Activated naive CD8-positive, alpha-beta T cell (primary cell): ENCODE measurements around the gene ADCK2.
"Not testable (repeated sequence)": the region's sequence is repeated elsewhere in the genome, so short reads cannot be mapped to it uniquely, and the experiment has no call there.

ENCODE experiments used
- H3K27ac Mint-ChIP-seq: one replicate; pipeline ENCODE4 v1.8.0; 2021; ENCODE audit warnings: mixed read lengths
- H3K27me3 Mint-ChIP-seq: one replicate; pipeline ENCODE4 v1.8.0; 2021; ENCODE audit warnings: mixed read lengths
- H3K36me3 Mint-ChIP-seq: one replicate; pipeline ENCODE4 v1.8.0; 2021; ENCODE audit warnings: mixed read lengths
- H3K4me1 Mint-ChIP-seq: one replicate; pipeline ENCODE4 v1.8.0; 2021; ENCODE audit warnings: low read depth, mixed read lengths
- H3K4me3 Mint-ChIP-seq: one replicate; pipeline ENCODE4 v1.8.0; 2021; ENCODE audit warnings: mild to moderate bottlenecking, mixed read lengths
- H3K9me3 Mint-ChIP-seq: one replicate; pipeline ENCODE4 v1.8.0; 2021; ENCODE audit warnings: low read depth, mixed read lengths

ADCK2 gene

DNA sequence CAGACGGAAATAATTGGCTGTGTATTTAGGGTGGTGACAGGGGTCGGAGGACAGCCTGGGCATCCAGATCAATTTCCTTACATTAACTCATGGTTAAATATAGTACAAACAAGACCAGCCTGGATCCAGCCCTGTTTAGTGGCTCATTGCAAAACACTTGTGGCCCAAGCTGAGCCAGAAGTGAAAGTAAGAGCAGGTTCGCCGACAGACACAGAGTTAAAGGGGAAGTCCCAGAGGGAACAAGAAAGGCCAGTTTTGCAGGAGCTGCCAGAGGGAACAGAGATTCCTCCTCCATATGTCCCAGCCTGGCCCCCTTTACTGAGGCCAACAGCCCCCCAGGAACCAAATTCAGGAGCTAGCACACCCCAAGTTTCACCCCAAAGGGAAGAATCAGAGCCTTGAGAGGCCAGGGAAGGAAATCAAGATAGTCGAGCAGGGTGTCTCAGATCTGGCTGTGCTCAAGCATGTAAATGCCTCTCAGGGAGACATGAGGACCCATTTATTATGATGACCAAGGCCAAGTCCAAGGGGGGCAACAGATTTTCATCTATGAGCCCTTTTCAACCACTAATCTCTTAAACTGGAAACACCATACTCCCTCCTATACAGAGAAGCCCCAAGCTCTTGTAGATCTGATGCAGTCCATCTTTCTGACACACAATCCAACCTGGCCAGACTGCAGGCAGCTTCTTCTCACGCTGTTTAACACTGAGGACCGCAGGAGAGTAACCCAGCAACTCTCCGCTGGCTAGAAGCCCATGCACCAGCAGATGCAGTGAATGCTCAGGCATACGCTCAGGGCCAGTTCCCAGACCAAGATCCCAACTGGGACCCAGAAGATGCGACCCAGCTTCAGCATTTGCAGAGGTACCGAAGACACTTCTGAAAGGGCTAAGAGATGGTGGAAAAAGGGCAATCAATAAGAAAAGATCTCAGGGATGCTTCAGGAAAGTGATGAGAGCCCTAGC, 15.9 kb upstream of the ADCK2 start:
- Mint-ChIP-seq H3K27ac (peak overlapping the region; percentile 76), H3K27me3 (no peaks in the 10 kb centered on the region), H3K36me3 (no peaks in the 10 kb centered on the region), H3K4me3 (peak overlapping the region; percentile 80), H3K4me1 (peaks cover 19% of the 10 kb centered on the region), H3K9me3 (no peaks in the 10 kb centered on the region)

DNA sequence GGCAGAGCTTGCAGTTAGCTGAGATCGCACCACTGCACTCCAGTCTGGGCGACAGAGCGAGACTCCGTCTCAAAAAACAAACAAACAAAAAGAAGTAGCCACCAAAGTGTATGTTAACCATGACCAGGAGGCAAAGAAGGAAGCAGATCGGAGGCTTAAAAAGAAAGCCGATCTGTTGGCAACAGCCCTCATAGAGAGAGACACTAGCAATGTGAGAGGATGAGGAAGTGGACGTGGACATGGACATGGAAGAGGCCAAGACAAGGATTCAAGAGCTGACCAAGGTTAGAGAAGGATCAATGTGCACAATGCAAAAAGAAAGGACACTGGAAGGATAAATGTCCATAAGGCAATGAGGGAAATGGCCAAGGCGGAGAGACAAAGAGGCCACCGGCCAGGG, 14.9 kb upstream of the ADCK2 start:
- H3K9me3 Mint-ChIP-seq, result no peaks in the 10 kb centered on the region
- no peak overlapping the region for H3K4me3 Mint-ChIP-seq
- H3K36me3 Mint-ChIP-seq, result no peaks in the 10 kb centered on the region
- peaks cover 19% of the 10 kb centered on the region for H3K4me1 Mint-ChIP-seq
- no peaks in the 10 kb centered on the region for H3K27me3 Mint-ChIP-seq
- no peak overlapping the region for H3K27ac Mint-ChIP-seq

DNA sequence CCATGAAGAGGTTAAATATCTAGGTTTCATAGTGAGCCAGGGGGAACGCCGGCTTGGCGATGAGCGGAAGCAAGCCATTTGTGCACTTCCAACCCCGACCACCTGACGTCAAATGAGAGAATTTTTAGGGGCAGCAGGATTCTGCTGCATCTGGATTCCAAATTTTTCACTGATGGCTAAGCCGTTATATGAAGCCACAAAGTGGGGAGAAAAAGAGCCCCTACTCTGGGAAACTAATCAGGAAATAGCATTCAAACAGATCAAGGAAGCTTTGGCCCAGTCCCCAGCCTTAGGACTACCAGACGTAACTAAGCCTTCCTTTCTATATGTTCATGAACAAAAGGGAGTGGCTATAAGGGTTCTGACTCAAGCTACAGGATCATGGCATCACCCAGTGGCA, 12.9 kb upstream of the ADCK2 start:
- Mint-ChIP-seq H3K27ac (no peak overlapping the region), H3K27me3 (no peaks in the 10 kb centered on the region), H3K4me1 (peaks cover 17% of the 10 kb centered on the region), H3K9me3 (no peaks in the 10 kb centered on the region), H3K36me3 (no peaks in the 10 kb centered on the region), H3K4me3 (no peak overlapping the region)

DNA sequence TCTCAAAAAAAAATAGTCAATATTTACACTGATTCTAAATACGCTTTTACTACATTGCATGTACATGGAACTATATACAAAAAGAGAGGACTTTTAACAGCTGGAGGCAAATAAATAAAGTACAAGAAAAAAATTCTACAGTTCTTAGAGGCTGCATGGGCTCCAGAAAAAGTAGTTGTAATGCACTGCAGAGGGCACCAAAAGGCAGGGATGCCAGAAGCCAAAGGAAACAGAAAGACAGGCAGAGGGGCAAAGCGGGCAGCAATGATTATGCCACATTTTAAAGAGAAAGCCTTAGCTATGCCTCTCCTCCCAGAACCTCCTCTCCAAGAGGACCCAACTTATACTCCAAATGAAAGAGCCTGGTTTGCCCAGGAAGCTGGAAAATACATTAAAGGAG, 11.6 kb upstream of the ADCK2 start:
- no peaks in the 10 kb centered on the region for H3K36me3 Mint-ChIP-seq
- no peaks in the 10 kb centered on the region for H3K9me3 Mint-ChIP-seq
- H3K4me1 Mint-ChIP-seq, result peaks cover 11% of the 10 kb centered on the region
- no peak overlapping the region for H3K27ac Mint-ChIP-seq
- no peaks in the 10 kb centered on the region for H3K27me3 Mint-ChIP-seq
- no peak overlapping the region for H3K4me3 Mint-ChIP-seq

DNA sequence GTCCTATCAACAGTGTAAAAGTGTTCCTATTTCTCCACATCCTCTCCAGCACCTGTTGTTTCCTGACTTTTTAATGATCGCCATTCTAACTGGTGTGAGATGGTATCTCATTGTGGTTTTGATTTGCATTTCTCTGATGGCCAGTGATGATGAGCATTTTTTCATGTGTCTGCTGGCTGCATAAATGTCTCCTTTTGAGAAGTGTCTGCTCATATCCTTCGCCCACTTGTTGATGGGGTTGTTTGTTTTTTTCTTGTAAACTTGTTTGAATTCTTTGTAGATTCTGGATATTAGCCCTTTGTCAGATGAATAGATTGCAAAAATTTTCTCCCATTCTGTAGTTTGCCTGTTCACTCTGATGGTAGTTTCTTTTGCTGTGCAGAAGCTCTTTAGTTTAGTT, 9.8 kb upstream of the ADCK2 start:
- not testable (repeated sequence) for H3K4me1 Mint-ChIP-seq, H3K9me3 Mint-ChIP-seq, H3K27ac Mint-ChIP-seq, H3K27me3 Mint-ChIP-seq, H3K36me3 Mint-ChIP-seq, H3K4me3 Mint-ChIP-seq

DNA sequence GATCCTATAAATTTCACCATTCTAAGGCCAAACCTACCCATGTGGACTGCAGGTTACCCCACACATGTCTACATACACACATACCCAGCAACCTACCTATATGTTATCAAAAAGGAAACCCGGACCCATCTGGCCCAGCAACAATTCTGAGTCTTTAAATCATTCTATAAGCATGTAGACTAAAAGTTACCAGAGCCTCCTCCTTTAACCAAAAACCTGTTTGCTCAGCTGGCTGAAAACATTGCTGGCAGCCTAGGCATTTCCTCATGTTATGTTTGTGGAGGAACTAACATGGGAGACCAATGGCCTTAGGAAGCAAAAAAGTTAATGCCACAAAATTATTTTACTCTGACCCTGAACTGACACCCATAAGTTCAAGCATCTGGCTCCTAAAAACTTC, 5.3 kb upstream of the ADCK2 start:
- H3K4me1 Mint-ChIP-seq, result peaks cover 5% of the 10 kb centered on the region
- no peaks in the 10 kb centered on the region for H3K9me3 Mint-ChIP-seq
- H3K27ac Mint-ChIP-seq, result no peak overlapping the region
- H3K4me3 Mint-ChIP-seq, result no peak overlapping the region
- H3K27me3 Mint-ChIP-seq, result no peaks in the 10 kb centered on the region
- H3K36me3 Mint-ChIP-seq, result no peaks in the 10 kb centered on the region

DNA sequence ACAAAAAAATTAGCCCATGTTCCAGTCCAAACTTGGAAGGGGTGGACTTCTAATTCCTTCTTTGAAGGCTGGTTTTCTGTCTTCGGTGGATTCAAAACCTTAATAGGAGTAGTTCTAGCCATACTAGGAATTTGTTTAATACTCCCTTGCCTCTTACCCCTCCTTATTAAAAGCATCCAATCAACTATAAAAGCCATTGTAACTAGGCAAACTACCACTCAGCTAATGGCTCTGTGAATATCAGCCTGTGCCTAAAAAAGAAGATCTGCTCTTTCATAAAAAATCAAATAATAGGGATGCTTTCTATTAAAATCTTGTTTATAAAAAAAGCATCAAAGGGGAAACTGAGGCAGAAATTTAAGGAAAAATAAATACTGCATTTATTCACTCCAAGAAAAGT, 4.1 kb upstream of the ADCK2 start:
- no peaks in the 10 kb centered on the region for H3K36me3 Mint-ChIP-seq
- peaks cover 8% of the 10 kb centered on the region for H3K4me1 Mint-ChIP-seq
- H3K9me3 Mint-ChIP-seq, result no peaks in the 10 kb centered on the region
- H3K27ac Mint-ChIP-seq, result no peak overlapping the region
- H3K4me3 Mint-ChIP-seq, result no peak overlapping the region
- H3K27me3 Mint-ChIP-seq, result no peaks in the 10 kb centered on the region

DNA sequence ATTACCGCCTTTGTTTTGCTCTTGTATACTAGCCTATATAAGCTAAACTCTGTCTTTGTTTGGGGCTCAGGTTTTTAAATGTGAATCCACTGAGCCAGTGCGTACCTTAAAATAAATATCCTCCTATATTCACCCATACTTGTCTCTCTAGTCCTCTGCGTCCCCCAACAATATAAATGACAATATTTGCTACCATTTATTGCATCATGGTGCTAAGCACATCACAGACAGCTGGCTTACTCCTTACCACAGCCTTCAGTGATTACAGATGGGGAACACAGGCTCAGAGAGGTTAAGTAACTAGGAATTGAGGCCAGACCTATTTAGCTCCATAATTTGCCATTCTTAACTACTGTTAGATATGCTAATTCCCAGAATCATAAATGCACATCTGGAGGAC, 3.4 kb upstream of the ADCK2 start:
- Mint-ChIP-seq H3K27ac (no peak overlapping the region), H3K4me1 (peaks cover 15% of the 10 kb centered on the region), H3K27me3 (no peaks in the 10 kb centered on the region)

DNA sequence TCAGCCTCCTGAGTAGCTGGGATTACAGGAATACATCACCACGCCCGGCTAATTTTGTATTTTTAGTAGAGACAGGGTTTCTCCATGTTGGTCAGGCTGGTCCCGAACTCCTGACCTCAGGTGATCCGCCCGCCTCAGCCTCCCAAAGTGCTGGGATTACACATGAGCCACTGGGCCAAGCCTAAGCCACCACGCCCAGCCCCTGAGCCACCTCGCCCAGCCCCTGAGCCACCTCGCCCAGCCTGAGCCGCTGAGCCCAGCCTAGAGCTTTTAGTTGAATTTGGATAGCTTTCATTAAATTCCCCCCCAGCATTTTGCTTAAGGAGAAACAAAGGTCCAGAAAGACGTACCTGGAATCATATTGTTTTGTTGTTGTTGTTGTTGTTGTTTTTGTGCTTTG, 2.9 kb upstream of the ADCK2 start:
- not testable (repeated sequence) for H3K4me3 Mint-ChIP-seq, H3K36me3 Mint-ChIP-seq, H3K27me3 Mint-ChIP-seq, H3K9me3 Mint-ChIP-seq, H3K27ac Mint-ChIP-seq
- peaks cover 20% of the 10 kb centered on the region for H3K4me1 Mint-ChIP-seq

More for the DNA sequence above, 3.4 kb upstream of the ADCK2 start:
- no peaks in the 10 kb centered on the region for H3K36me3 Mint-ChIP-seq
- no peaks in the 10 kb centered on the region for H3K9me3 Mint-ChIP-seq
- no peak overlapping the region for H3K4me3 Mint-ChIP-seq

DNA sequence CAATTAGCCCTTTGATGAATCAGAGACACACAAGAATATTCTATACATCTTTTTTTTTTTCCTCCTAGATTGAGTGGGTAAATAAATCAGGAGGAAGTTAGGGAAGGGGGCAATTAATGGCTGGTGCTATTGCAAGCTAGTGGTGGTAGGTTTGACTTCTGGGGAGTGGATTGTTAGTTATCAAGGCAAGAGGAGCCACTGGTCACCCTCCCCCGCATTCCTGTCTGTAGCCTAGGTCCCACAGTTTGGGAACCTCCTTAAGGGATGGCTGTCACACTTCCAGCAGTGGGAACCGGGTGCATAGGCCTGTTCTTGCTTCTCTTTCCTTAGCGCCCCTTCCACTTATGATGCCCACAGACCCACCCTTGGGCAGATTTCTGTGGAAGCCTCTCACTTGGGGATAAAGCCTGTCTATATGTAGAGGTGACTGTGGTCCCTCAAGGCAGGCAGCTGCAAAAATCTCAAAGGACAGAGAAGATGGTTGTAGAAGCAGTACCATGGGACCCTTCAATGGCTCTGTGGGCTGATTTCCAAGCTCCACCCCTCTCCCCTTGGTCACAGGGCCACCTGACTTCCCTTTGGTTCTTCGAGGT, 2.3 kb upstream of the ADCK2 start:
- H3K27me3 Mint-ChIP-seq, result no peaks in the 10 kb centered on the region
- no peaks in the 10 kb centered on the region for H3K36me3 Mint-ChIP-seq
- no peaks in the 10 kb centered on the region for H3K9me3 Mint-ChIP-seq
- no peak overlapping the region for H3K4me3 Mint-ChIP-seq
- no peak overlapping the region for H3K27ac Mint-ChIP-seq
- peaks cover 24% of the 10 kb centered on the region for H3K4me1 Mint-ChIP-seq

DNA sequence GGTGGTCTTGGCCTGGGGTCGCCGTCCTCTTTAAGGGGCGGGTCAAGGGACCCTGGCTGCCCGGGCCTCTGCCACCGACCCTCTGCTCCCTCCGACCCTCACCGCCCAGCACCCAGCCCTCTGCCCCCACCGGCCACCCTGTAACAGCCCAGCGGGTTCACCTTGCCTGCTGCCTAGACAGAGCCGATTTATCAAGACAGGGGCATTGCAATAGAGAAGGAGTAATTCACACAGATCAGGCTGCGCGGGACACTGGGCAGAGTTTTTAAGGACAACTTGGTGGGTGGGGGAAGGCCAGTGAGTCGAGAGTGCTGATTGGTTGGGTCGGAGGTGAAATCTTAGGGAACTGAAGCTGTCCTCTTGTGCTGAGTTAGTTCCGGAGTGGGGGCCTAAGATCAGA, 779 bp upstream of the ADCK2 start:
- Mint-ChIP-seq H3K4me3 (peak overlapping the region; percentile 79), H3K36me3 (no peaks in the 10 kb centered on the region), H3K27me3 (no peaks in the 10 kb centered on the region), H3K27ac (peak overlapping the region; percentile 72), H3K9me3 (no peaks in the 10 kb centered on the region), H3K4me1 (peaks cover 33% of the 10 kb centered on the region)

DNA sequence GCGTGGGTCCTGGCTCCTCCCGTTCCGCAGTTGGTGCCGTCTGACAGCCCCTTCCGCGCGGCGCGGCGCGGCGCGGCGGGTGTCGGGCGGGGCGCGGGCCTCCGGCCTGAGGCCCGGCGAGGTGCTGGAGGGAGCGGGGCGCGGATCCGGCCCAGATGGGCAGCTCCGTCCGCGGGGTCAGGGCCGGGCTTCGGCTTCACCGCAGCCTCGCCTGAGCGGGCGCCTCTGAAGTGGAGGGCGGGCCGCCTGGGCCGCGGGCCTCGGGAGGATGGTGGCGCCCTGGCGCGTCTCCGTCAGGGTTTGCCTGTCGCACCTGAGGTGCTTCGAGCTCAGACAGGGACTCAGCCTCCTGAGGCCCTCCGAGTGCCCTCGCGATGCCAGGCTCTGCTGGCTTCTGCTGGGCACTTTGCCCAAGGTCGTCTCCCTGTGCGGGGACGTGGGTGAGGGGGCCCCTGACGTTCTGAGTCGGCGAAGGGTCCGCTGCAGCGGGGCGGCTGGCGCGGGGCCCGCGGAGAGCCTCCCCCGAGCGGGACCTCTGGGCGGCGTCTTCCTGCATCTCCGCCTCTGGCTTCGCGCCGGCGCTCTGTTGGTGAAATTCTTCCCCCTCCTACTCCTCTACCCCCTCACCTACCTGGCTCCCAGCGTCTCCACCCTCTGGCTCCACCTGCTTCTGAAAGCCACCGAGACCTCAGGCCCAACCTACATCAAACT, 473 bp downstream of the ADCK2 start:
- H3K27me3 Mint-ChIP-seq, result no peaks in the 10 kb centered on the region
- peak overlapping the region; percentile 90 for H3K4me3 Mint-ChIP-seq
- H3K4me1 Mint-ChIP-seq, result peaks cover 33% of the 10 kb centered on the region
- no peaks in the 10 kb centered on the region for H3K9me3 Mint-ChIP-seq
- H3K27ac Mint-ChIP-seq, result peak overlapping the region; percentile 83
- H3K36me3 Mint-ChIP-seq, result peaks cover under 1% of the 10 kb centered on the region

DNA sequence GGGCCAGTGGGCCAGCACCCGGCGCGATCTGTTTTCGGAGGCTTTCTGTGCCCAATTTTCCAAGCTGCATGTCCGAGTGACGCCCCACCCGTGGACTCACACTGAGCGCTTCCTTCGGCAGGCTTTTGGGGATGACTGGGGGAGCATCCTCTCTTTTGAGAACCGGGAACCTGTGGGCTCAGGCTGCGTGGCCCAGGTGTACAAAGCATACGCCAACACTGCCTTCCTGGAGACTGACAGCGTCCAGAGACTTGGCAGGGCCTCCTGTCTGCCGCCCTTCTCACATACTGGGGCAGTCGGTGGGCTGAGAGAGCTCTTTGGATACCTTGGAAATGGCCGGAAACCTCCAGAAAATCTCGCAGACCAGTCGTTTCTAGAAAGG, 1.0 kb downstream of the ADCK2 start:
- peak overlapping the region; percentile 83 for H3K27ac Mint-ChIP-seq
- H3K4me3 Mint-ChIP-seq, result peak overlapping the region; percentile 90
- no peaks in the 10 kb centered on the region for H3K9me3 Mint-ChIP-seq
- H3K4me1 Mint-ChIP-seq, result peaks cover 33% of the 10 kb centered on the region
- no peaks in the 10 kb centered on the region for H3K27me3 Mint-ChIP-seq
- H3K36me3 Mint-ChIP-seq, result peaks cover 3% of the 10 kb centered on the region

DNA sequence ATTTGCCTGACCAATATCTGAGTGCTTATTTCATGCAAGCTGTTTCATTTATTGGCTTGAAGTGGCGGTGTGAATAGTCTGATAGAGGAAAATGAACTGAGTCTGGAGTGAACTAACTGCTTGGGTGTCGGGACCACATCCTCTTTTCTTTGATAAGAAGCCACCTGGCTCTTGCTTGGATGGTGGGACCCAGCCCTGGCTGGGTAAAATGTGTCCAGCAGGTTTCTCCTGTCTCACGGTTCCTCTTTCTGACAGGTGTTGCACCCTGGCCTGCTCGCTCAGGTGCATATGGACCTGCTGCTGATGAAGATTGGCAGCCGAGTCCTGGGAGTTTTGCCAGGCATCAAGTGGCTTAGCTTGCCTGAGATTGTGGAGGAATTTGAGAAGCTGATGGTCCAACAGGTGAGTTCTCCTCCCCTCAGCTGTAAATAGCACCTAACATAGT, 1.6 kb downstream of the ADCK2 start:
- no peaks in the 10 kb centered on the region for H3K27me3 Mint-ChIP-seq
- H3K9me3 Mint-ChIP-seq, result no peaks in the 10 kb centered on the region
- peaks cover 33% of the 10 kb centered on the region for H3K4me1 Mint-ChIP-seq
- peak overlapping the region; percentile 51 for H3K27ac Mint-ChIP-seq
- peaks cover 3% of the 10 kb centered on the region for H3K36me3 Mint-ChIP-seq
- peak overlapping the region; percentile 90 for H3K4me3 Mint-ChIP-seq
